Common myeloid progenitor, CD34-positive (primary cell): ENCODE data around the gene IMPG1.

Experiments
- CTCF ChIA-PET: fragments of 350-600 bp; sonication (Branson Sonifier 250); formaldehyde crosslinking; loops from one replicate; lab custom pipeline; 2021; ENCODE audit warnings: antibody characterized with exemption; lab: Charles Lee
- POLR2A ChIA-PET: fragments of 350-600 bp; sonication (Branson Sonifier 250); formaldehyde crosslinking; loops from one replicate; lab custom pipeline; 2021; ENCODE audit warnings: antibody characterized with exemption; lab: Charles Lee
- DNase-seq, 3 donors: peaks; one replicate each; pipeline versions ENCODE4 v3.0.0 to v3.0.0-alpha.2; 2013
- H3K27ac ChIP-seq, 2 experiments: 1 replicate in 1 of 2; 2 replicates in 1 of 2; pipeline ENCODE4 v1.7.0; 2013; ENCODE audit warnings: inconsistent platforms in 2 of 2, low read length in 2 of 2, mild to moderate bottlenecking in 2 of 2, low read depth in 1 of 2, moderate library complexity in 1 of 2; ENCODE audit not compliant: severe bottlenecking in 2 of 2, insufficient read depth in 1 of 2, poor library complexity in 1 of 2
- H3K27me3 ChIP-seq, 5 experiments: replicated peaks in 2 of 5; 1 replicate in 3 of 5; 2 replicates in 2 of 5; pipeline versions ENCODE4 v1.6.1 to v1.7.0; 2013; ENCODE audit warnings: low read length in 4 of 5, mild to moderate bottlenecking in 2 of 5, moderate library complexity in 2 of 5, inconsistent platforms in 1 of 5; ENCODE audit not compliant: insufficient read depth in 5 of 5, control insufficient read depth in 4 of 5
- H3K36me3 ChIP-seq, 4 experiments: 1 replicate in 2 of 4; 2 replicates in 2 of 4; pipeline versions ENCODE4 v1.6.1 to v1.7.0; 2013; ENCODE audit warnings: low read length in 3 of 4, control low read depth in 1 of 4, mild to moderate bottlenecking in 1 of 4; ENCODE audit not compliant: control insufficient read depth in 4 of 4, insufficient read depth in 4 of 4
- H3K4me1 ChIP-seq, 4 experiments: 1 replicate in 3 of 4; 2 replicates in 1 of 4; pipeline versions ENCODE4 v1.6.1 to v1.7.1; 2013; ENCODE audit warnings: low read length in 3 of 4, mild to moderate bottlenecking in 3 of 4, control low read depth in 1 of 4, inconsistent platforms in 1 of 4, moderate library complexity in 1 of 4; ENCODE audit not compliant: control insufficient read depth in 4 of 4, insufficient read depth in 4 of 4; ENCODE audit errors: control extremely low read depth in 1 of 4
- H3K4me3 ChIP-seq, 7 experiments: 1 replicate in 4 of 7; 2 replicates in 3 of 7; pipeline versions ENCODE4 v1.5.1 to v1.7.0; 2013; ENCODE audit warnings: mild to moderate bottlenecking in 7 of 7, low read length in 6 of 7, moderate library complexity in 6 of 7, inconsistent platforms in 2 of 7, low read depth in 2 of 7, control low read depth in 1 of 7; ENCODE audit not compliant: insufficient read depth in 4 of 7, control insufficient read depth in 1 of 7; ENCODE audit errors: extremely low read depth in 1 of 7
- H3K9me3 ChIP-seq, 5 experiments: 1 replicate in 4 of 5; 2 replicates in 1 of 5; pipeline versions ENCODE4 v1.6.1 to v1.7.1; 2013; ENCODE audit warnings: low read length in 4 of 5, mild to moderate bottlenecking in 2 of 5, inconsistent platforms in 1 of 5, low read depth in 1 of 5, moderate library complexity in 1 of 5; ENCODE audit not compliant: control insufficient read depth in 4 of 5, insufficient read depth in 2 of 5; ENCODE audit errors: control extremely low read depth in 1 of 5
- WGBS: methylation state at CpG from one replicate; pipeline ENCODE4 v1.1.5; 2013; ENCODE audit not compliant: insufficient coverage; 5-methylcytosine and 5-hydroxymethylcytosine counted together

Gene IMPG1

DNA sequence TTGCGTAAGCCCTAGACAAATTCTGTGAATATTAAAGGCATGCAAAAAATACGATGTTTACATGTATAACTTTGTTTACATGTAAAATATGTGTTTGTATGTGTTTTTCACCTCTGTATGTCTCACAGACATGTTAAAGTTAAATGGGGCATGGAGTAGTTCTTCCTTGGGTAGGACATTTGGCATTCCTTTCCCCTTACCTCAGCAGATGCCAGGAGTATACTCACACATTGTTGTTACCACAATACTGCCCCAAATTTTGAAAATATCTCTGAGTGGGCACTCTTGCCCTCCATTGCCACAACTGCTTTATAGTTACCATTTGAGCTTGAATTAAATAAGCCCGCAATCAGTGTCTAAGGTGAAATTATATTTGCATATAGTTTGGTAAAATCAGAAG is 175.9 kb downstream of the IMPG1 start:
- POLR2A ChIA-PET: no interaction called here
- CTCF ChIA-PET: interaction anchor here (0.6 kb wide), 1 partner anchor 127 kb away, joined by 3 read pairs; no protein-coding TSS in a partner anchor

GRCh38 chr6:75893776-75894152 is 178.7 kb downstream of the IMPG1 start:
- Histone ChIP-seq H3K4me1 (no peaks in the 10 kb centered on the region), H3K9me3 (no peaks in the 10 kb centered on the region), H3K27me3 (peaks cover 0 to 2% (median 0%) of the 10 kb centered on the region in 5 experiments), H3K36me3 (no peaks in the 10 kb centered on the region), H3K27ac (no peak overlapping the region), H3K4me3 (no peak overlapping the region)
- WGBS: 83% methylated on average over 2 of the region's 2 CpGs
- ChIA-PET CTCF (interaction anchor here (0.9 to 2.5 kb wide), 9 partner anchors 9 to 1572 kb away, joined by 3 to 10 read pairs (median 5); no protein-coding TSS in a partner anchor), POLR2A (no interaction called here)
- peak in 2 of 3 donors; percentile 1 to 5 for DNase-seq

More for the DNA sequence above, 175.9 kb downstream of the IMPG1 start:
- Histone ChIP-seq H3K27ac (no peak overlapping the region), H3K9me3 (no peaks in the 10 kb centered on the region), H3K36me3 (no peaks in the 10 kb centered on the region), H3K4me1 (no peaks in the 10 kb centered on the region), H3K27me3 (peaks cover 0 to 2% (median 0%) of the 10 kb centered on the region in 5 experiments), H3K4me3 (no peak overlapping the region)
- no peak for DNase-seq
- WGBS: no CpG with 5 or more reads among the region's 3 CpGs

DNA sequence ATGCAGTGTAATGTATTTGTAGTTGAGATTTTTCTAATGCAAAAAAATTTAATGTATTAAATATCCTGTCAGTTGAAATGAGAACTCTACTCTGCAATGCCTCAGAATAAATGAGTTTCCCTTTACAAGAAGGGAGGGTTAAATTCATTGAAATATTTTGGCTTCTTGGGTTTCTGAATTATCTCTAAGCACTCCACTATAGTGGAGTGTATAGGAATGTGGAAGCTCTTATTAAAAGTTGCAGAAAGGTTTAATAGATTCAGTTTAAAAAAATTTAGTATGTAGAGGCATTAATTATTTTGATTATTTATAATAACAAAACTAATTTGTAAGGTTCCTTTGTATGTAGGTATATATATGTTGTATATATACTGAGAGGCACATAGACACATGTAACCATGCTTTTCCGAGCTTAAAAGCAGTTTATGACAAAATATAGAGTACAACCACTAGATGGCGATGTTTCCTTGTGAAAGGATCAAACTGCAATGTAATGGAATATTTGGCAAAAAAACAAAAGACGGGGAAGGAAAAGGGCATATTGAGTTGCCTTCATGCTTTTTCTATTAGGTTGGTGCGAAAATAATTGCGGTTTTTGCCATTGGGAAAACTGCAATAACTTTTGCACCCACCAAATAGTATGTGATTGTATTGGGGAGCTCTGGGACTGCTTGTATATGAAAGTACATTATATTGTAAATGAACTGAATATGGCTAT is 179.2 kb downstream of the IMPG1 start:
- WGBS: 0% methylated on average over 4 of the region's 5 CpGs
- no peak overlapping the region for H3K4me3 ChIP-seq
- ChIA-PET POLR2A (no interaction called here), CTCF (interaction anchor here (0.8 to 2.5 kb wide), 12 partner anchors 9 to 1572 kb away, joined by 3 to 10 read pairs (median 5); no protein-coding TSS in a partner anchor)
- H3K27ac ChIP-seq: no peak overlapping the region
- H3K4me1 ChIP-seq: no peaks in the 10 kb centered on the region
- no peaks in the 10 kb centered on the region for H3K36me3 ChIP-seq
- DNase-seq: peak; percentile 50 to 74 (median 71)
- peaks cover 0 to 2% (median 0%) of the 10 kb centered on the region in 5 experiments for H3K27me3 ChIP-seq
- H3K9me3 ChIP-seq: no peaks in the 10 kb centered on the region

- CTCF ChIA-PET: interaction anchor here (0.8 to 2.5 kb wide), 6 partner anchors 8 to 1573 kb away, joined by 3 to 10 read pairs (median 4); no protein-coding TSS in a partner anchor
These were observed 180.1 kb downstream of the IMPG1 start for GRCh38 chr6:75892384-75892783.

GRCh38 chr6:75884822-75885221 is 187.6 kb downstream of the IMPG1 start:
- ChIA-PET POLR2A (no interaction called here), CTCF (interaction anchor here (2.5 kb wide), 1 partner anchor 8 kb away, joined by 10 read pairs; no protein-coding TSS in a partner anchor)
- no peak overlapping the region for H3K27ac ChIP-seq
- WGBS: 80% methylated on average over 1 of the region's 2 CpGs
- no peaks in the 10 kb centered on the region for H3K27me3 ChIP-seq
- H3K36me3 ChIP-seq: no peaks in the 10 kb centered on the region
- no peaks in the 10 kb centered on the region for H3K9me3 ChIP-seq
- no peak overlapping the region for H3K4me3 ChIP-seq
- no peaks in the 10 kb centered on the region for H3K4me1 ChIP-seq
- DNase-seq: no peak

More at GRCh38 chr6:75892384-75892783, 180.1 kb downstream of the IMPG1 start:
- POLR2A ChIA-PET: no interaction called here
- H3K9me3 ChIP-seq: no peaks in the 10 kb centered on the region
- H3K27ac ChIP-seq: no peak overlapping the region
- H3K4me1 ChIP-seq: no peaks in the 10 kb centered on the region
- H3K36me3 ChIP-seq: no peaks in the 10 kb centered on the region
- no peak overlapping the region for H3K4me3 ChIP-seq
- DNase-seq: no peak
- WGBS: 100% methylated on average over 3 of the region's 8 CpGs
- peaks cover 0 to 2% (median 0%) of the 10 kb centered on the region in 5 experiments for H3K27me3 ChIP-seq

DNA sequence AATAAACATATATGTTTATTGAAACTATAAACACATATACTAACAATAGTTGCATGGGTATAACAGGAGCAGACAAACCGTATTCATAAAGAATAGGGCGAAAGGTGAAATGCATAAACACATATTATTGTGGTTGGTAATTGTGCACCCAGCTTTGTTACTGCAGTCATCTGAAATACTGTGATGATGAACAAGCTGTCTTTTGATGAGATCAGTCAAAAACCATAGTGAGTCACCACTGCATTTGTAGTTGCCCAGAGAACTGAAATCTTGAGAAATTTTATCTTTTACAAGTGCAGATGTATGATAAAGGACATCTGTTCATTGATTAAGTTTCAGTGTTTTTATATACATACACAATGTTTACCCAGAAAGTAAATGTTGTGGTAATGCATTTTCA is 189.7 kb downstream of the IMPG1 start:
- WGBS: 100% methylated on average over 1 of the region's 2 CpGs
- Histone ChIP-seq H3K27ac (no peak overlapping the region), H3K4me3 (no peak overlapping the region), H3K27me3 (no peaks in the 10 kb centered on the region), H3K4me1 (no peaks in the 10 kb centered on the region), H3K36me3 (no peaks in the 10 kb centered on the region), H3K9me3 (no peaks in the 10 kb centered on the region)
- ChIA-PET POLR2A (no interaction called here), CTCF (interaction anchor here (0.6 kb wide), 1 partner anchor 1350 kb away, joined by 3 read pairs; no protein-coding TSS in a partner anchor)
- peak in 1 of 3 donors; percentile 2 for DNase-seq

- Histone ChIP-seq H3K9me3 (no peaks in the 10 kb centered on the region), H3K36me3 (no peaks in the 10 kb centered on the region), H3K4me1 (no peaks in the 10 kb centered on the region), H3K27me3 (no peaks in the 10 kb centered on the region), H3K4me3 (no peak overlapping the region), H3K27ac (no peak overlapping the region)
- ChIA-PET POLR2A (no interaction called here), CTCF (interaction anchor here (1.7 to 1.8 kb wide), 2 partner anchors 12 to 14 kb away, joined by 7 to 9 read pairs; no protein-coding TSS in a partner anchor)
- no CpG with 5 or more reads among the region's 1 CpG for WGBS
- DNase-seq: no peak
These were observed 192.2 kb downstream of the IMPG1 start for GRCh38 chr6:75880305-75880704.
